ENCODE data around the gene SLC39A12. TPM values are rescaled to one million over a fixed set of nuclear protein-coding genes. Genes with fewer than 3 reads are reported as not detected.

The SLC39A12 gene
- total and polyA plus RNA-seq, 10 of the 15 experiments (the other 5 are each of a cell fraction or from before 2014, with no cell fraction given), result 0.47 to 1.5 (median 0.68) TPM; not detected in 1

- H3K4me3 ChIP-seq, result no peak overlapping the region
- no peak for FAIRE-seq
- RAD21 ChIA-PET (ENCODE audit: unreplicated experiment), result interaction anchor here (1.4 kb wide), 1 partner anchor 10 kb away, joined by 3 read pairs; no protein-coding TSS in a partner anchor
- H3K4me2 ChIP-seq (ENCODE audit: control insufficient read depth, insufficient read depth), result no peak overlapping the region
- DNase-seq (ENCODE audit: low read depth, low spot score), result no peak
- in situ Hi-C loops (cut with MboI) (no loop called here), intact Hi-C loops (cut with micrococcal nuclease; ENCODE audit: unreplicated experiment) (no loop called here)
- POLR2A ChIA-PET, result interaction anchor here (0.7 kb wide), 1 partner anchor 505 kb away, joined by 4 read pairs; no protein-coding TSS in a partner anchor
- no peaks in the 10 kb centered on the region for H3K36me3 ChIP-seq (ENCODE audit: control insufficient read depth in 2 of 2, insufficient read depth in 2 of 2, low read length in 1 of 2)
- H2AFZ ChIP-seq (ENCODE audit: control insufficient read depth, low read depth, low read length), result no peak overlapping the region
- H4K20me1 ChIP-seq (ENCODE audit: control insufficient read depth, insufficient read depth), result no peaks in the 10 kb centered on the region
- SMC1A ChIA-PET (ENCODE audit: uncharacterized antibody, unreplicated experiment), result interaction anchor here (1.1 kb wide), 1 partner anchor 480 kb away, joined by 3 read pairs; no protein-coding TSS in a partner anchor
- CTCF ChIA-PET, result interaction anchor here (0.6 kb wide), 1 partner anchor 1962 kb away, joined by 4 read pairs; no protein-coding TSS in a partner anchor
- no peaks in the 10 kb centered on the region; the same call in 1 of the 3 replicates for H3K9me3 ChIP-seq (replicated peaks; ENCODE audit: control insufficient read depth, insufficient read depth, low read length)
- no peak overlapping the region for H3K9ac ChIP-seq (ENCODE audit: control insufficient read depth, insufficient read depth, low read length)
- no peaks in the 10 kb centered on the region for H3K79me2 ChIP-seq (ENCODE audit: control insufficient read depth, insufficient read depth, low read length)
- TF ChIP-seq ZBTB4 (CRISPR knock-in tag; IDR thresholded peaks at IDR 0.05) (no peak), RAD21 (IDR thresholded peaks at IDR 0.05; ENCODE audit: insufficient read depth, low read depth, low read length) (no peak), ZBTB33 (IDR thresholded peaks at IDR 0.05) (no peak)
- no peak for ATAC-seq
- no peak overlapping the region for H3K27ac ChIP-seq (ENCODE audit: control insufficient read depth, insufficient read depth)
- H3K4me1 ChIP-seq (ENCODE audit: control insufficient read depth, insufficient read depth, low read length), result peaks cover 6% of the 10 kb centered on the region
- H3K27me3 ChIP-seq (replicated peaks in 1 of 2; ENCODE audit: control insufficient read depth in 2 of 2, insufficient read depth in 2 of 2, low read length in 1 of 2), result no peaks in the 10 kb centered on the region
- no TSS peak for BruUV-seq (replicated peaks)
These were observed 40.5 kb downstream of the SLC39A12 start for GRCh38 chr10:17992266-17992665.
